Keratinocyte (primary cell): ENCODE results near the gene GGT7.

Experiments used
- CTCF ChIP-seq, 3 experiments: IDR thresholded peaks in 1 of 3; conservative IDR thresholded peaks in 1 of 3; optimal IDR thresholded peaks in 1 of 3; 2 replicates in 2 of 3; 3 replicates in 1 of 3; pipeline versions ENCODE3 to v1.5.1; 2011; ENCODE audit warnings: low read length in 3 of 3, mild to moderate bottlenecking in 3 of 3, moderate library complexity in 2 of 3, control low read depth in 1 of 3, inconsistent platforms in 1 of 3; ENCODE audit not compliant: insufficient read depth in 2 of 3; ENCODE audit errors: extremely low read depth in 1 of 3
- EZH2 ChIP-seq: IDR thresholded peaks from one replicate; pipeline ENCODE4 v1.6.1; 2012; ENCODE audit warnings: inconsistent platforms, mild to moderate bottlenecking, low read length, moderate library complexity

- TF ChIP-seq CTCF (optimal IDR thresholded peaks at IDR 0.05 in 1 of 3, IDR thresholded peaks at IDR 0.05 in 1 of 3, conservative IDR thresholded peaks at IDR 0.05 in 1 of 3; ENCODE audit: extremely low read depth in 1 of 3, insufficient read depth in 2 of 3, low read length in 3 of 3) = no peak
- no peak for TF ChIP-seq EZH2
Observed at GRCh38 chr20:34871320-34871926, 1.2 kb downstream of the GGT7 start.
